ENCODE results near the gene RRM2. TPM values are rescaled to one million over a fixed set of nuclear protein-coding genes. Genes with fewer than 3 reads are reported as not detected.
"Not testable (repeated sequence)": the region's sequence is repeated elsewhere in the genome, so short reads cannot be mapped to it uniquely, and the experiment has no call there.

Gene RRM2
- polyA plus RNA-seq, 2 of the 4 experiments (the other 2 are of a cell fraction) = 84.4 to 111 TPM

DNA sequence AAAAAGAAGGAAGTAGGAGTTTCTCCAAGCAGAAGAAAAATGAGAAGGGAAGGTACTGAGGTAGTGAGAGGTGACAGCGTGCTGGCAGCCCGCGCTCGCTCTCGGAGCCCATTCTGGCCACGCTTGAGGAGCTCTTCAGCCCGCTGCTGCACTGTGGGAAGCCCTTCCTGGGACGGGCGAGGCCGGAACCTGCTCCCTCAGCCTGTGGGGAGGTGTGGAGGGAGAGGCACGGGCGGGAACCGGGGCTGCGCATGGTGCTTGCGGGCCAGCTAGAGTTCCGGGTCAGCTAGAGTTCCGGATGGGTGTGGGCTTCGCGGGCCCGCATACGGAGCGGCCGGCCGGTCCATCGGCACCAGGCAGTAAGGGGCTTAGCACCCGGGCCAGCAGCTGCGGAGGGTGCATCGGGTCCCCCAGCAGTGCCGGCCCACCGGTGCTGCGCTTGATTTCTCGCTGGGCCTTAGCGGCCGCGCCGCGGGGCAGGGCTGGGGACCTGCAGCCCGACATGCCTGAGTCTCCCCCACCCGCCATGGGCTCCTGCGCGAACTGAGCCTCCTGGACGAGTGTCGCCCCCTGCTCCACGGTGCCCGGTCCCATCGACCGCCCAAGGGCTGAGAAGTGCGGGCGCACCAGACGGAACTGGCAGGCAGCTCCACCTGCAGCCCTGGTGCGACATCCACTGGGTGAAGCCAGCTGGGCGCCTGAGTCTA, 31.2 kb upstream of the RRM2 start:
- 92% methylated on average over 40 of the region's 52 CpGs for WGBS (ENCODE audit: missing lambda C conversion rate)
- POLR2A ChIA-PET = interaction anchor here (1.1 kb wide), 1 partner anchor 13 kb away, joined by 3 read pairs; no protein-coding TSS in a partner anchor
- TF ChIP-seq POLR2A (IDR thresholded peaks at IDR 0.05; ENCODE audit: low read length) (no peak), HDAC2 (IDR thresholded peaks at IDR 0.05) (no peak), CHD4 (IDR thresholded peaks at IDR 0.05; ENCODE audit: borderline replicate concordance) (no peak), HOXA7 (CRISPR knock-in tag; IDR thresholded peaks at IDR 0.05) (no peak), CBX2 (IDR thresholded peaks at IDR 0.05; ENCODE audit: borderline replicate concordance, low read depth) (no peak), HEYL (CRISPR knock-in tag; IDR thresholded peaks at IDR 0.05) (no peak), CEBPB (IDR thresholded peaks at IDR 0.05) (no peak), PHF8 (IDR thresholded peaks at IDR 0.05; ENCODE audit: borderline replicate concordance, low read depth) (no peak), POLR2AphosphoS2 (conservative IDR thresholded peaks at IDR 0.05; ENCODE audit: low read length) (no peak), FOSL2 (IDR thresholded peaks at IDR 0.05) (no peak), FOSL2 (CRISPR knock-in tag; IDR thresholded peaks at IDR 0.05) (no peak), BHLHE40 (IDR thresholded peaks at IDR 0.05; ENCODE audit: low read depth, low read length) (no peak), SMC3 (IDR thresholded peaks at IDR 0.05) (no peak), NR3C1 (IDR thresholded peaks at IDR 0.05) (no peak), NPAS2 (CRISPR knock-in tag; IDR thresholded peaks at IDR 0.05; ENCODE audit: borderline replicate concordance) (no peak), GATA3 (IDR thresholded peaks at IDR 0.05; ENCODE audit: borderline replicate concordance) (no peak)
- TF ChIP-seq, protein P1, sequence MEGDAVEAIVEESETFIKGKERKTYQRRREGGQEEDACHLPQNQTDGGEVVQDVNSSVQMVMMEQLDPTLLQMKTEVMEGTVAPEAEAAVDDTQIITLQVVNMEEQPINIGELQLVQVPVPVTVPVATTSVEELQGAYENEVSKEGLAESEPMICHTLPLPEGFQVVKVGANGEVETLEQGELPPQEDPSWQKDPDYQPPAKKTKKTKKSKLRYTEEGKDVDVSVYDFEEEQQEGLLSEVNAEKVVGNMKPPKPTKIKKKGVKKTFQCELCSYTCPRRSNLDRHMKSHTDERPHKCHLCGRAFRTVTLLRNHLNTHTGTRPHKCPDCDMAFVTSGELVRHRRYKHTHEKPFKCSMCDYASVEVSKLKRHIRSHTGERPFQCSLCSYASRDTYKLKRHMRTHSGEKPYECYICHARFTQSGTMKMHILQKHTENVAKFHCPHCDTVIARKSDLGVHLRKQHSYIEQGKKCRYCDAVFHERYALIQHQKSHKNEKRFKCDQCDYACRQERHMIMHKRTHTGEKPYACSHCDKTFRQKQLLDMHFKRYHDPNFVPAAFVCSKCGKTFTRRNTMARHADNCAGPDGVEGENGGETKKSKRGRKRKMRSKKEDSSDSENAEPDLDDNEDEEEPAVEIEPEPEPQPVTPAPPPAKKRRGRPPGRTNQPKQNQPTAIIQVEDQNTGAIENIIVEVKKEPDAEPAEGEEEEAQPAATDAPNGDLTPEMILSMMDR (IDR thresholded peaks at IDR 0.05) = no peak
- TF ChIP-seq, protein P2, sequence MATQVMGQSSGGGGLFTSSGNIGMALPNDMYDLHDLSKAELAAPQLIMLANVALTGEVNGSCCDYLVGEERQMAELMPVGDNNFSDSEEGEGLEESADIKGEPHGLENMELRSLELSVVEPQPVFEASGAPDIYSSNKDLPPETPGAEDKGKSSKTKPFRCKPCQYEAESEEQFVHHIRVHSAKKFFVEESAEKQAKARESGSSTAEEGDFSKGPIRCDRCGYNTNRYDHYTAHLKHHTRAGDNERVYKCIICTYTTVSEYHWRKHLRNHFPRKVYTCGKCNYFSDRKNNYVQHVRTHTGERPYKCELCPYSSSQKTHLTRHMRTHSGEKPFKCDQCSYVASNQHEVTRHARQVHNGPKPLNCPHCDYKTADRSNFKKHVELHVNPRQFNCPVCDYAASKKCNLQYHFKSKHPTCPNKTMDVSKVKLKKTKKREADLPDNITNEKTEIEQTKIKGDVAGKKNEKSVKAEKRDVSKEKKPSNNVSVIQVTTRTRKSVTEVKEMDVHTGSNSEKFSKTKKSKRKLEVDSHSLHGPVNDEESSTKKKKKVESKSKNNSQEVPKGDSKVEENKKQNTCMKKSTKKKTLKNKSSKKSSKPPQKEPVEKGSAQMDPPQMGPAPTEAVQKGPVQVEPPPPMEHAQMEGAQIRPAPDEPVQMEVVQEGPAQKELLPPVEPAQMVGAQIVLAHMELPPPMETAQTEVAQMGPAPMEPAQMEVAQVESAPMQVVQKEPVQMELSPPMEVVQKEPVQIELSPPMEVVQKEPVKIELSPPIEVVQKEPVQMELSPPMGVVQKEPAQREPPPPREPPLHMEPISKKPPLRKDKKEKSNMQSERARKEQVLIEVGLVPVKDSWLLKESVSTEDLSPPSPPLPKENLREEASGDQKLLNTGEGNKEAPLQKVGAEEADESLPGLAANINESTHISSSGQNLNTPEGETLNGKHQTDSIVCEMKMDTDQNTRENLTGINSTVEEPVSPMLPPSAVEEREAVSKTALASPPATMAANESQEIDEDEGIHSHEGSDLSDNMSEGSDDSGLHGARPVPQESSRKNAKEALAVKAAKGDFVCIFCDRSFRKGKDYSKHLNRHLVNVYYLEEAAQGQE (IDR thresholded peaks at IDR 0.05) = no peak
- H3K9me3 ChIP-seq = no peaks in the 10 kb centered on the region
- DNase-seq (ENCODE audit: low read depth in 1 of 2, low spot score in 1 of 2) (no peak), FAIRE-seq (no peak), ATAC-seq (no peak)
- no peak overlapping the region for H3K4me3 ChIP-seq
- no peak overlapping the region for H3K27ac ChIP-seq
- CTCF ChIA-PET = interaction anchor here (0.7 to 19.0 kb wide), 4 partner anchors 15 to 314 kb away, joined by 3 to 612 read pairs (median 4); partner anchors contain the start of gene CYS1
- peaks cover 9% of the 10 kb centered on the region; the same call in 1 of the 3 replicates for H3K4me1 ChIP-seq
- no peak overlapping the region for H3K4me2 ChIP-seq

DNA sequence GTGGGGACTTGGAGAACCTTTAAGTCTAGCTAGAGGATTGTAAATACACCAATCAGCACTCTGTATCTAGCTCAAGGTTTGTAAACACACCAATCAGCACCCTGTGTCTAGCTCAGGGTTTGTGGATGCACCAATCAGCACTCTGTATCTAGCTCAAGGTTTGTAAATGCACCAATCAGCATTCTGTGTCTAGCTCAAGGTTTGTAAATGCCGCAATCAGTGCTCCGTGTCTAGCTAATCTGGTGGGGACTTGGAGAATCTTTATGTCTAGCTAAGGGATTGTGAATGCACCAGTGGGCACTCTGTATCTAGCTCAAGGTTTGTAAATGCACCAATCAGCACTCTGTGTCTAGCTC, 30.7 kb upstream of the RRM2 start:
- H3K27ac ChIP-seq; H3K9me3 ChIP-seq; H3K4me1 ChIP-seq; H3K4me3 ChIP-seq; ATAC-seq; FAIRE-seq; DNase-seq (ENCODE audit: low read depth in 1 of 2, low spot score in 1 of 2); H3K4me2 ChIP-seq: not testable (repeated sequence)
- POLR2A ChIA-PET = interaction anchor here (1.1 kb wide), 1 partner anchor 13 kb away, joined by 3 read pairs; no protein-coding TSS in a partner anchor
- WGBS (ENCODE audit: missing lambda C conversion rate) = 97% methylated on average over 2 of the region's 2 CpGs
- CTCF ChIA-PET = interaction anchor here (0.7 to 19.0 kb wide), 4 partner anchors 16 to 317 kb away, joined by 3 to 612 read pairs (median 4); partner anchors contain the start of gene CYS1

Data from A549 (cell line).